Amniotic stem cell (primary cell): ENCODE measurements around the gene CATSPERE.
A peak's percentile ranks its signal among the peaks of the same experiment; 100 is the strongest.

Source experiments
- DNase-seq: peaks from one replicate; lab custom pipeline; 2025; lab: John Stamatoyannopoulos, UW

Gene CATSPERE, protein sequence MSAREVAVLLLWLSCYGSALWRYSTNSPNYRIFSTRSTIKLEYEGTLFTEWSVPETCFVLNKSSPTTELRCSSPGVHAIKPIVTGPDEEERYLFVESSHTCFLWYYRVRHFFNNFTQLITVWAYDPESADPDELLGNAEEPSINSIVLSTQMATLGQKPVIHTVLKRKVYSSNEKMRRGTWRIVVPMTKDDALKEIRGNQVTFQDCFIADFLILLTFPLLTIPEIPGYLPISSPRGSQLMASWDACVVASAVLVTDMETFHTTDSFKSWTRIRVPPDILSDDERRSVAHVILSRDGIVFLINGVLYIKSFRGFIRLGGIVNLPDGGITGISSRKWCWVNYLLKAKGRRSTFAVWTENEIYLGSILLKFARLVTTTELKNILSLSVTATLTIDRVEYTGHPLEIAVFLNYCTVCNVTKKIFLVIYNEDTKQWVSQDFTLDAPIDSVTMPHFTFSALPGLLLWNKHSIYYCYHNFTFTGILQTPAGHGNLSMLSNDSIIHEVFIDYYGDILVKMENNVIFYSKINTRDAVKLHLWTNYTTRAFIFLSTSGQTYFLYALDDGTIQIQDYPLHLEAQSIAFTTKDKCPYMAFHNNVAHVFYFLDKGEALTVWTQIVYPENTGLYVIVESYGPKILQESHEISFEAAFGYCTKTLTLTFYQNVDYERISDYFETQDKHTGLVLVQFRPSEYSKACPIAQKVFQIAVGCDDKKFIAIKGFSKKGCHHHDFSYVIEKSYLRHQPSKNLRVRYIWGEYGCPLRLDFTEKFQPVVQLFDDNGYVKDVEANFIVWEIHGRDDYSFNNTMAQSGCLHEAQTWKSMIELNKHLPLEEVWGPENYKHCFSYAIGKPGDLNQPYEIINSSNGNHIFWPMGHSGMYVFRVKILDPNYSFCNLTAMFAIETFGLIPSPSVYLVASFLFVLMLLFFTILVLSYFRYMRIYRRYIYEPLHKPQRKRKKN

DNA sequence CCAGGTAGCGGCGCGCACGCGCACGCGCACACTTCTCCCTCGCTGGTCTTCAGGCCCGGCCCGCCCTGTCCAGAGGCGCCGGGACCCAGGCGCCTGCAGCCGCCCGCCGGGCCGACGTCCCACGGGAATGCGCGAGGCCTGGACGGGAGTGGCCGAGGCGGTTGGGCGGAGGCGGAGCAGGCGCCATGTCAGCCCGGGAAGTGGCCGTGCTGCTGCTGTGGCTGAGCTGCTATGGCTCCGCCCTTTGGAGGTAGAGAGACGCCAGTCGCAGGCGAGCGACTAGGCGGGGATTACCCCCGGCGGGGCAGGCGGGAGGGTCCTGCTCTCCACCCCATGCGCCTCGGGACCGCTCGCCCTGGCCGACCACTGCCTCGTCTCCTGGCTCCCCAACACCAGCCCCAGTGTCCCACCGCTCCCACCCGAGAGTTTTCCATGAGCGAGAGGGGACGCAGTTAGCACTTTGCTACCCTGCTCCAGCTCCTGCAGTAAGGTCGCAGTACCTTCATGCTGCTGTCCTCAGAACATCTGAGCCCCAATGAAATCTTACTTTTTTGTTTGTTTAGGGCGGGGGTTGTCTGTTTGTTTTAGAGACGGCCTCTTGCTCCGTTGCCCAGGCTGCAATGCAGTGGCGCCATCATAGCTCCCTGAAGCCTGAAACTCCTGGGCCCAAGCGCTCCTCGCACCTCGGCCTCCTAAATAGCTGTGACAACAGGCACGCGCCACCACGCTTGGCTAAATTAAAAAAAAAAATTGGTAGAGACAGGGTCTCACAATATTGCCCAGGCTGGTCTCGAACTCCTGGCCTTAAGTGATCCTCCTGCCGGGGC, at the start of gene CATSPERE:
Gene CATSPERE (plus strand): TSS at position 29 of the 827 bp plus-strand sequence. CDS start 157 bp downstream, at position 186.
- peak; percentile 39 for DNase-seq

DNA sequence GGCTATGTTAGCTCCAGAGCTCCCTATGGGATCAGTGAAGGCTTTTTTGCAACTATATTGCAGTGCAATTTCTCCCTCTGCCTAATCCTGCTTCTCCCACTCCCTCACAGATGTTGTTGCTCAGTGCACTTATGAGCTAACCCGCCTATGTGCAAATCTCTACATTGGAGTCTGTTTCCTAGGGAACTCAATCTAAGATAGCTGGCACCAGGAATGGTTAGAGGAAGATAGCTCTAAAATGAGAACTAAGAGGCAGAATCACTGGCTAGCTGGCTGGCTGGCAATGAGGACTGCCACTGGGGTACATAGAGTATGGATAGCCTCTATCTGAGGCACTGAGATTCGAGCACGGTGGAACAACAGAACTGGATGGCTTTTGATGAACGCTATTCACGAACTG, 48.9 kb upstream of the CATSPERE start:
- no peak for DNase-seq

DNA sequence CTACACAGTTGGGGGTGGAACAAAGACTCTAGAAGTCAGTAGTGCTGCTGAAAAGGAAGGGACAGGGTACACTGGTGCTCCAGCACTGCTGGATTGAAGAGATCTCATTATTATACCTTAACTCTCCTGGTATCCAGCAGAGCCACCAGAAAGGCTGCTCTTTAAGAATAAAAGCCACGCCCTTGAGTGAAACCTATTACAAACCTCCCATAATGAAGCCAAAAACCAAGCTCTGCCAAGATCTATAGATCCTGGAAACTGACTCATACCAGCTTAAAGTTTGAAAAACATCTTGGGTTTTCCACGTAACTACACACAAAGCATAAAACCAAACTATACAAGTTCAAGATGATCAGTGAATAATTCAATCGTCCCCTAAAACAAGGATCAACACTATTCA, 47.3 kb upstream of the CATSPERE start:
- DNase-seq: no peak

DNA sequence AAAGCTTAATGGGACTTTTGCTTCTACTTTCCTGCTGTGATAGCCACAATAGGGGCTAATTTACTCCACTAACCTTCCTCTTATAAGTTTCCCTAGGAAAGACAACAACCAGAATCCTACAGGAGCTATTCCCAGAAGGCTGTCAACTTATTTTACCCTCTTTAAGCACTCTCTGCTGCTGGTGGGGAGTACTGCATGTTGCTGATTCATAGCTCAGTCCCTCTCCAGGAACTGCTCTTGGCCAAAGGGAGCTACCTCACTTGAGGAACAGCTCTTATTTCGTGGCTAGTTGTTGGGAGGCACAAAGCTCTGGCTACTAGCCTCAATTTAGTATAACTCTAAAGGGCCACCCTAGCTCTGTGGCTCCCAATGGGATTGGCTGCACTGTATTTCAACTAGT, 46.5 kb upstream of the CATSPERE start:
- DNase-seq: peak; percentile 32

DNA sequence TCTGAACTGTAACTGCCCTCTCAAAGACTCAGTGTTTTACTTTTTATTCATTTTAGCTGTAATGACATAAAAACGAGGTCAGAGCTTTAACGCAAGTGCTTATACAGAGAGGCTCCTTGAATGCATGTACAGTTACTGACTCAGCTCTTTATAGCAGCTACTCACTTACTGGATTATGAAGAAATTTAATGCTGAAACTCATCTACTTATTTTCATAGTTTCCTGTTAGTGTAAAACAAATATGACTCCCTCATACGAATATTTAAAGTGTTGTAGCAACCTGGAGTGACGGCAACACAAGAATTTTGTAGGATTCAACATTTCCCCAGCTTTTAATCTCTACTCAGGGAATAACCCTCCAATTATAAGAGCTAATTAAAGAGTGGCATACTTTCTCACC, 42.0 kb upstream of the CATSPERE start:
- no peak for DNase-seq

DNA sequence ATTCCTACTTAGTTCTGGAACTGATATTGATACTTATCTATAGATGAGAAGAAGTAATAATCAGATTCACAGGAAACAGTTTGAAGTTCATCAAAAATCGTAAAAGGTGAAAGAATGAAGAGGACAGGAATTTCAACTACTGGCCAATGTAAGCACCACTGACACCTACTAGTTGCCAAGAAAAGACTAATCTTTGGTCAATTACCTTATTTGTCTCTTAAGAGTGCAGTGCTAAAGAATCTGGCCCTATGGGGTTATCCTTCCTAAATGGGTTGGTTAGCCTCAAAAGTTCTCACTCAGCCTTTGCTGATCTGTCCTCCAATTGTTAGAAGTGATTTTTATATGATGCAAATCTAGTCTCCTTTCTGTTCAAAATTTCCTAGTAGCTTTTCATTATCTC, 38.9 kb upstream of the CATSPERE start:
- DNase-seq: no peak

DNA sequence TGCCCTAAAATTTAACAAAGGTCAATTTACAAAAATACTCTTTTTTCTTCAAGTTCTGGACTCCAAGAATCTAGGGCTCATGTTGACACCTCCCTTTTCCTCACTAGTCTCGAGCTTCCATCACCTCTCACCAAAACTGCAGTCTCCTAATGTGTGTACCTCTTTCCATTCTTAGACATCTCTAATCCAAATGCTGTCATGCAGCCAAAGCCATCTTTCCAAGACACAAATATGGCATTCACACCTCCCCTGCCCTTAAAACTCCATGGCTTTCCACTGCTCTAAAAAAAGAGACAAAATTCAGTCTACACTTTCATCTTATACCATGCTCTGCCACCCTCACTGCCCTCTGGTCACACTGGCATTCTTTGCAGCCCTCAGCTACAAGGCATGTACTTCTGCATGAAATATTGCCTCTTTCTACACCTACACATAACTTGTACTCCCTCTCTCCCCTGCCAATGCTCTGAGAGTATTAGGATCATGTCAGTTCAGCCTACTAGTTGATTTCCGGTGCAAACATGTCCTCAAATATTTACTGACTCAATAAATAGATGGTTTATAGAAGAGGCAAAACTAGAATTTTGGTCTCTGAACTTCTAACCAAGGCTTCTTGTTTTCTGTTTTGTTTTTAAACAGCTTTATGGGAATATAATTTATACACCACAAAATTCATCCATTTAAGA, 36.3 kb upstream of the CATSPERE start:
- no peak for DNase-seq

DNA sequence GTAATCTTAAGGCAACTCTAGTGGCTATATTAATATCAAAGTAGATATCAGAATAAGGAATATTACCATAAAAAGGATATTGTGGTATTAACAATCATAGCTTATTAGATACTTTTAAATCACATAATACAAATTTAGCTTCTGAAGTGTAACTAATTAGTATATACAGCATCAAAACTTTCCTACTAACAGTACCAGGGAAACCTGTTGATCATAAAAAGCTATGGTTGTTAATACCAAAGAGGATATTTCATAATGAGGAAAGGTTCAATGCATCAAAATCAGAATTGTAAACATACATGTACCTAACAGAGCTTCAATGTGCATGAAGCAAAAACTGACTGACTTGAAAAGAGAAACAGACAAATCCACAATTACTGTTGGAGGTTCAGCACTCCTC, 33.4 kb upstream of the CATSPERE start:
- no peak for DNase-seq

DNA sequence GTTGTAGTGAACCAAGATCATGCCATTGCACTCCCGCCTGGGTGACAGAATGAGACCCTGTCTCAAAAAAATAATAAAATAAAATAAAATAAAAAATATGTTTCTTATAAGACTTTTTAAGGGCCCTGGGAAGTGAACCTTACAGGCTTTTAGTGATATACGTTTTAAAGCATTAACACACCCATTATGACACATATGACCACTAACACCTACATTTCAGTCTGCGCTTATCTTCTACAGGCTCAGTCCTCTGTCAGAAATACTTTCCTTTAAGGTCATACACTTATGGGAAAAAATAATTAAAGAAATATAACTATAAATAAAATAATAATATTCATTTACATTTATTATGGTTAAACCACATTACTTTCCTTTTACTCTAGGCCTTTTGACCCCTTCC, 31.3 kb upstream of the CATSPERE start:
- no peak for DNase-seq

DNA sequence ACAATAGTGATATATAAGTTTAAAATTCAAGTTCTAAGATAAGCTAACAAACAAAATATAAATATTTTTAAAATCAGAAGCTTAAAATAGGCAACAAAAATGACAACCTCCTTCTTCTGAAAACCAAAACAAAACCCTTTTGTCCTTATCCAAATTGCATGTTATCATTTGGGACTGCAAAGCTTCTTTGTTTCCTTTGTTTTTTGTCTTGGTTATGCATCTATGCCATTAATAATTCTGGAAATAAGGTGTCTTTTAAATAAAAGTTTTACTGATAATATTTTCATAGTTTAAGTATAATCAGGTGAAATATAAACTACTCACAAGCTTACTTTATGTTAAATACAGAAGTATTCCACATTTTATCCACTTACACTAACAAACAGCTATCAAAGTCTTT, 29.9 kb upstream of the CATSPERE start:
- DNase-seq: no peak

DNA sequence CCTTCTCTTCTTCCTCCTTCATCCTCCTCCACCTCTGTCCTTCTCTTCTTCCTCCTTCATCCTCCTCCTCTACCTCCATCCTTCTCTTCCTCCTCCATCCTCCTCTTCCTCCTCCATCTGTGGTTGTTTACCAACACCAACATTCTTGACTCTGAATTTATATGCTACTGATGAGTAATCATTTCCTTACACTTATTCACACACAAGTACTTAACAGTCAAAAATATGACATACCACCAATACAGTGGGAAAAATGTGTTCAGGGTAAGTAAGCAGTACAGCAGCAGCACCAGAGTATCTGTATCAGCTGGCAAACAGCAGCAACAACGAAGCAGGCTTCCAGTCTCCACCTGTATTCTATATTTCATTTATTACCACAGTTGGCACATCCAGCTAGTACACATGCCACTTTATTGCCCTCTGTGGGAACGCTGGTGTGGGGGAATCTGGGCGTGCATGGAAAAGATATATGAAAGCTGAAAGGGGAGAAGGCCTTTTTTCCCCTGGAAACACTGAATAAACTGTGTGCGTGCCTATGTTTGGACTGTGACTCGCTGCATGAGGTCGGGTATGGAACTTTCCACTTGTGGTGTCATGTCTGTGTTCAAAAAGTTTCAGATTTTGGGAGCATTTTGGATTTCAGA, 25.4 kb upstream of the CATSPERE start:
- DNase-seq: peak; percentile 63

DNA sequence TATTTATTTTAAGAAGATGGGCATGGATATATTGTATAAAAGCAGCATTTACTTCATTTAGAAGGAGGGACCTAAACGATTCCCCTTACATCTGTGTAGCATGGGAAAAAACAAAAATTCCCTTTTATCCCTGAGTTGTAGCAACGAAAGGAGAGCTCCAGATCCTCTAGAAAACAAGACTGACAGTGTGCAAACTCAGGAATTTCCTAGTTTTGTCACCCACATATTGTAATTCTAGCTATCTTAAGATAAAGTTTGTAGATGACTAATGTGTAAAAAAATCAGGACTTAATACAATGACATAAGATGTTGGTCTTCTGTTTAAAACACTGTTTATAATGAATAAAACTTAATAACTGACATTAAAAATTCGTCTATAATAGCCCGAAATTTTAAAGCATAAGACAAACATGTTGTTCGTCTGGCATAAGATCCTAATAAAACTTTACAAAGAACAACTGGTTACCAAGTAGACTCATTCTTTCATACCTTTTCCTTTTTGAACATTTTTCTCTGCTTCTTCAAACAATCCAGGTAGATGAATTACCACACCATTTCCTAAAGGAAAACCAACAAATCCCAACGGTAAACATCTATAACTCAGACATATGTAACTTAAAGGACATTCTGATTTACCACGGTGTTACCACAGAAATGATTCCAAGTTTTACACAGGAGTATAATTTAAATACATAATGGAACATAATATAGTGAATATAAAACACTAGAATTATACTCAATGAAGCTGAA, 24.6 kb upstream of the CATSPERE start:
- DNase-seq: no peak

DNA sequence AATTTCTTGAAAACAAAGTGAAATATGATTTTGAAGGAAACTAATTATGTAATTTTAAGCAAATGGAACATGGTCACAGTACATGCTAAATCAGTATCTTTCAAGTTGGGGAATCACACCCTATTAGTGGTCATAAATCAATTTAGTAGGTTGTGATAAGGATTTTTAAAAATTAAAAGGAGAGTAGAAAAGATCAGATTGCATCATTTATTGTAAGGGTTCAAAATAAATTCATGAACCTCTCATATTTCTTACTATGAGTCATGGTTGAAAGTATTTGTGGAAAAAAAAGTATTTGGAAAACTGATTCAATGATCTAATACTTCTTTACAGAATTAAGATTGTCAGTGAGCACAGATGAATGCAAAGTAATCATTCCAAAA, 24.0 kb upstream of the CATSPERE start:
- DNase-seq: no peak

DNA sequence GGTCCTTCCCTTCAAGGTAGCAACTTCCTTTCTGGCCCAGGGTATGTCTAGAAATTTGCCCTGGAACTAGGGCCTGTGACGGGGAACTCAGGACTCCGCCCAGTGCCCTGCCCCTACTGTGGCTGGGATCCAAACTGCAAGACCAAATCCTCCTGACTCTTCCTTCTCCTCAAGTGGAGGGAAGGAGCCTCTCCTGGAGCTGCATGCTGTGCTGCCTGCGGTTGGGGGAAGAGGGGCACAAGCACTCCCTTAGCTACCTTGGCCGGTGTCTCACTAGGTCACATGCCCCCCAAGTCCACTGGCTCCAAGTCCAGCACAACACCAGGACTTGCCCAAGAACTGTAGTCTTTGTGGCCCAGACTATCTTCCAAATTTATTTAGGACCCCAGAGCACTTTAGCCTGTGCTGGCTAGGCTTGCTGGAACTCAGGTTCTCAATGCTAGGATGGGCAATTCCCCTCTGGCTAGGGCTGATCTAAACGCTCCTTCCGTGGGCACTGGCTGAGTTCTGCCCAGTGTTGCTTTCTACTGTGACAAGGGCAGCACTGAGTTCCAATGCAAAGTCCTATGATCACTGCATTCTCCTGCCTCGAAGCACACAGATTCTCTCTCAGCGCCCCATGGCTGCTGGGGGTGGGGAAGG, 21.6 kb upstream of the CATSPERE start:
- no peak for DNase-seq

DNA sequence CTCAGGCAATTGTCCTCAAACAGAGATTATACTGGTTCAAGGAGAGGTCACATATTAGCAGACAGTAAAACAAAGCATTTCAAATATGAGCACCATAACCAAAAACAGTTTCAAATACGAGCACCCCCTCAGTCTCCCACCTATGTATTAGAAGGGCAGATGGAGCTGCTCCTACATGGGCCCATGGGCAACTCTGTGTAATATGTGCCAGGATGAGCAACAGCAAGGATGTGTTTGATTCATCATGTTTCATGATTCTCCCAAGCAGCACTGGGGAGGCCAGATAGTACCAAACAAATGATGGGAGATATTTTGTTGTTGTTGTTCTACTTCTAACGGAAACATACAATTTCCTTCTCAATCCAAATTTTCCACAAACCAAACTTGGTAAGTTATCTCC, 18.2 kb upstream of the CATSPERE start:
- no peak for DNase-seq

DNA sequence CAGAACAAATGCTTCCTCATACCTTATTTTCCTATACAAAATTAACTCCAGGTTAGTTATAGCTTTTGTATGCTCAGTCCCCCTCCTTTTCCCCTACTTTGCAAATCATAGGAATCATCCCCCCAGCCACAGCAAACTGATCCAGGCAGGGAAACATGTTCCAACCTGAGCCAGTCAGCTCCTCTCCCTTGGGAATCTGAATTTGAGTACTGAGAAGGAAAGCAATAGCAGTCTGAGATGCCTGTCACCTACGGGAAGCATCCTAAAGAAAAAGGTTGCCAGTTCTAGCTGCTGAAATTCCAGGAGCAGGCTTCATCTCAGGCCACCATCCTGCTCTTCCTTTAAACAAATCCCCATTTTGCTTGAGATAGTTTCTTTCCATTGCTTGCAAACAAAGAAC, 16.2 kb upstream of the CATSPERE start:
- no peak for DNase-seq

DNA sequence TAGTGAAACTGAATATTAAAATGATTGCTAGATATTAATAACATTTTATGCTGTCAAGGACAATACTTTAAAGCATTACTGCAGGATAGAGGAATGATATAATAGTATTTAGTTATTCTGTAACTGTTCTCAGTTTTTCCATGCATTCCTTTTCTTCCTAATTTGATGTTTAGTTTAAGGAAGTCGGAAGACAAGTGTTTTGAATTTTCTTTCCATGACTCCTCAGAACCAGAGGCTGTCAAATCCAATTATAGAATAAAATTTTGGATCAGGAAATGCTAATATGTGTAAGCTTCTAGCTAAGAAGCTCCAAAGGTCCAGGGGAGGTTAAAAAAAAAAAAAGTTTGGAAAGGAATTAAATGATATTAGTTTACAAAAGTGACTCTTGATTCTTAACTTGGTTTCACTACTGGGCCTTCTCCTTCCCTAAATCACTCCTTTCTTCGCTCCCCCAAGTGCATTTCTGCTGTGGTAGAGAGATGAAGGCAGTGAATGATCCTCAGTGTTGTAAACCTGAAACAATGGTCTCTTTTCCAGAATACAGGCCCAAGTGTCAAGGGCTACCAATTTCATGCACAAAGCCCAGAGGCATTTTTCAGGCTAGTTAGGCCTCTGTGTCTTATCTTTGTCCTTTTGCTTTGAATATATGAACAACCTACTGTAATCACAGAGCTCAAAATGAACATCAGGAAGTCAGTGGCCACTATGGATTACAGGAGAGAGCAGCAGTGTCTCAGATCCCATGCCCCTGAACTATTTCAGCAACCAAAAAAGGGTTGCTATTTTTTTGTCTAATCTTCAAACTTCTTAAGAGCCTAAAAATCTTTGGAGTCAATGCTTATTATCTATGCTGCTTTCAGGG, 15.5 kb upstream of the CATSPERE start:
- no peak for DNase-seq

DNA sequence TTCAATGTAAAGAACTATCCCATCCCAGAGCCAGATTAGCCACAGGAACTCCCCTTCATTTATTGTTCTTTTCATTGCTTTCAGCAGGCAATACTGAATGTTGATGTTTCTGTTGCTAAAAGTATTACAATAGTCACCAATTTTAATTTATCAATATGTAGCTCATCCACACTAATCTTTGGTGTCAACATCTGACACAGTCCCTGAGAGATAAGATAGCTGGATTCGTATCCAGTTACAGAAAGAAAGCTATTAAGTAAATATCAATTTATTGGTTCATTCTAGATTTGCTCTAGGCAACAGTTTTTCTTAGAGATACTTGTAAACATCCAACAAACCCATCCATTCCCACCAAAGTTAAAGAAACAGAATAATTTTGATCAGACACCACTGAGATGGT, 14.0 kb upstream of the CATSPERE start:
- DNase-seq: no peak

DNA sequence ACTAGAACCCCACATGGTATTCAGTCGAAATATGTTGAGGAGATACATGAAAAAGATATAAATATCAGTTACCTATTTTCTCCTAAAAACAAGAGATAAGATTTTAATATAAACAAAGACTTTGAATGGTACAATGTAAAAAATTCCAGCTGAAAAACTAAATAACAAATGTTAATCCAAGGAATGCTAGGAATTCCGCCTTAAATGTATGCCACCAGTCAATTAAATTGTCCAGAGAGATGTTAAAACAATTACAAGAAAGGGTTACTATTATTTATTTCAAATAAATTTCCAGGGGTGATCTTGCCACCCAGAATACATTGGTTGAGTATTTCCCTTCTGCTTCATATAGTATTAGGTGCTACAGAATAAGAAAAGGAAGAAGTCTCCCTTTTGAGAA, 13.5 kb upstream of the CATSPERE start:
- DNase-seq: no peak
